Liver (tissue), 2 donors: ENCODE results near the gene GRID2IP.

Experiments
- HNF4A ChIP-seq, 2 donors: conservative IDR thresholded peaks; 2 replicates each; pipeline ENCODE4 v1.6.1; 2016; ENCODE audit warnings: antibody characterized with exemption in 2 of 2, mild to moderate bottlenecking in 2 of 2
- SP1 ChIP-seq: IDR thresholded peaks from 2 replicates; pipeline ENCODE4 v1.6.1; 2018; ENCODE audit warnings: antibody characterized with exemption, mild to moderate bottlenecking
- TF ChIP-seq, protein P1 (sequence below): IDR thresholded peaks from 2 replicates; pipeline ENCODE4 v1.6.1; 2016; ENCODE audit warnings: antibody characterized with exemption
- donor health status: healthy.

DNA sequence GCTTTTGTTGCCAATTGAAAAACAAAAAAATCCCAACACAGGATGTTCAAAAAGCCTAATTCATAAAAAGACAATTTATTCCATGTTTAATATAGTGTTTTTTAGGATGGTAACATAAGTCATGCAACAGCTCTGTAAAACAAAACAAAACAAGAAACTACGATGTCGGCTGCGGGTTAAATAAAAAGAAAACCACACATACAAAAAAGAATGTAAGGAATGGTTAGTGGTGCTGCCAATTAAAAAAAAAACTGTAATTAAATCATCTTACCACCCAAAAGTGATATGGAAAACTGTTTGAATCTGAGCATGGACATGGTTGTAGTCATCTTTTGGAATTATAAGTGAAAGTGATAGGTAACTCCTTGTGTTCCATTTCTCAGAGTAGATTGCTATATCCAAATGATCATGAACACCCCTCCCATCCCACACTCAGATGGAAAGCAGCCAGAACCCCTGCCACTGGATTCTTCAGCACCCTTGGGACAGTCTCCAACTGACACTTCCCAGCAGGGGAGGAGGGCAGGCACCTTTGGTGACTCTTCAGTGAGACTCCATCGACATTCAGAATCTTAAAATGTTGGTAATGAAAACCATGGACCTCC is 89.2 kb downstream of the GRID2IP start:
- TF ChIP-seq, protein P1, sequence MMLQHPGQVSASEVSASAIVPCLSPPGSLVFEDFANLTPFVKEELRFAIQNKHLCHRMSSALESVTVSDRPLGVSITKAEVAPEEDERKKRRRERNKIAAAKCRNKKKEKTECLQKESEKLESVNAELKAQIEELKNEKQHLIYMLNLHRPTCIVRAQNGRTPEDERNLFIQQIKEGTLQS, result no peak
- TF ChIP-seq HNF4A (conservative IDR thresholded peaks at IDR 0.05), result no peak
- TF ChIP-seq SP1, result no peak
